Fibroblast of lung (primary cell): ENCODE results near the gene ZNF593OS. TPM values are rescaled to one million over a fixed set of nuclear protein-coding genes. Genes with fewer than 3 reads are reported as not detected.

ENCODE experiments used
- DNase-seq, 2 donors: peaks; one replicate each; pipeline versions ENCODE4 v3.0.0 to v3.0.0-alpha.2; 2010; ENCODE audit warnings: low read depth in 2 of 2
- H2AFZ ChIP-seq: 2 replicates; pipeline ENCODE4 v1.5.1; 2012; ENCODE audit warnings: low read length, control low read depth, inconsistent platforms
- H3K27ac ChIP-seq: 2 replicates; pipeline ENCODE4 v1.5.1; 2011; ENCODE audit warnings: low read length, control low read depth; ENCODE audit not compliant: insufficient read depth
- H3K27me3 ChIP-seq: 2 replicates; pipeline ENCODE4 v1.5.1; 2011; ENCODE audit warnings: mild to moderate bottlenecking, low read length; ENCODE audit not compliant: control insufficient read depth, insufficient read depth
- H3K36me3 ChIP-seq: 2 replicates; pipeline ENCODE4 v1.5.1; 2011; ENCODE audit warnings: low read length; ENCODE audit not compliant: control insufficient read depth, insufficient read depth
- H3K4me1 ChIP-seq: 2 replicates; pipeline ENCODE4 v1.5.1; 2011; ENCODE audit warnings: low read length; ENCODE audit not compliant: control insufficient read depth, insufficient read depth; ENCODE audit errors: extremely low read depth
- H3K4me2 ChIP-seq: 2 replicates; pipeline ENCODE4 v1.5.1; 2011; ENCODE audit warnings: low read length, control low read depth; ENCODE audit not compliant: insufficient read depth; ENCODE audit errors: extremely low read depth
- H3K4me3 ChIP-seq, 4 experiments: fragments of 200-600 bp in 1 of 4; sonication (generic) in 1 of 4; replicated peaks in 1 of 4; 2 replicates each; pipeline ENCODE4 v1.5.1; 2011 to 2016; ENCODE audit warnings: low read length in 4 of 4, low read depth in 3 of 4, mild to moderate bottlenecking in 3 of 4, control low read depth in 2 of 4, inconsistent platforms in 1 of 4, mixed read lengths in 1 of 4; ENCODE audit not compliant: insufficient read depth in 1 of 4; ENCODE audit errors: control extremely low read depth in 1 of 4
- H3K79me2 ChIP-seq: 2 replicates; pipeline ENCODE4 v1.5.1; 2012; ENCODE audit warnings: mild to moderate bottlenecking, low read length, inconsistent platforms; ENCODE audit not compliant: control insufficient read depth, insufficient read depth
- H3K9ac ChIP-seq: 2 replicates; pipeline ENCODE4 v1.5.1; 2011; ENCODE audit warnings: mild to moderate bottlenecking, low read length, control low read depth; ENCODE audit not compliant: insufficient read depth
- H3K9me3 ChIP-seq: 2 replicates; pipeline ENCODE4 v1.5.1; 2012; ENCODE audit warnings: low read depth, low read length; ENCODE audit not compliant: control insufficient read depth, insufficient read depth
- H4K20me1 ChIP-seq: 2 replicates; pipeline ENCODE4 v1.5.1; 2011; ENCODE audit warnings: low read length; ENCODE audit not compliant: control insufficient read depth, insufficient read depth; ENCODE audit errors: extremely low read depth
- CTCF ChIP-seq, 2 donors: IDR thresholded peaks in 1 of 2; conservative IDR thresholded peaks in 1 of 2; 1 replicate in 1 of 2; 2 replicates in 1 of 2; pipeline ENCODE4 v1.5.1; 2011 to 2012; ENCODE audit warnings: low read length in 2 of 2, control low read depth in 1 of 2, inconsistent platforms in 1 of 2, low read depth in 1 of 2, mild to moderate bottlenecking in 1 of 2
- EZH2 ChIP-seq: IDR thresholded peaks from 2 replicates; pipeline ENCODE4 v1.5.1; 2012; ENCODE audit warnings: low read length, control low read depth, mild to moderate bottlenecking; ENCODE audit errors: missing control alignments
- polyA plus RNA-seq, 2 donors: library from polyadenylated mRNA; depleted of rRNA in 1 of 2; stranded (reverse) in 1 of 2; unstranded in 1 of 2; fragments of >200 nt; gene quantifications; 2 replicates each; pipeline ENCODE4 v1.2.1, GENCODE V29; 2011 to 2012; ENCODE audit warnings: missing spikeins in 1 of 2
- total RNA-seq: library from RNA; depleted of rRNA; stranded (reverse); fragments of >200 nt; gene quantifications from 2 replicates; pipeline ENCODE4 v1.2.1, GENCODE V29; 2014

Gene ZNF593OS
- total and polyA plus RNA-seq, 2 donors (not counting 1 experiment from before 2014, with no cell fraction given): not detected

- Histone ChIP-seq H3K9me3 (no peaks in the 10 kb centered on the region), H3K79me2 (peaks cover under 1% of the 10 kb centered on the region), H4K20me1 (no peaks in the 10 kb centered on the region), H3K4me2 (no peak overlapping the region), H3K4me3 (no peak overlapping the region), H3K36me3 (no peaks in the 10 kb centered on the region), H3K27me3 (no peaks in the 10 kb centered on the region), H2AFZ (no peak overlapping the region), H3K9ac (no peak overlapping the region), H3K27ac (no peak overlapping the region), H3K4me1 (peaks cover 2% of the 10 kb centered on the region)
- no peak for TF ChIP-seq CTCF (conservative IDR thresholded peaks at IDR 0.05 in 1 of 2, IDR thresholded peaks at IDR 0.05 in 1 of 2; ENCODE audit: low read depth in 1 of 2, low read length in 2 of 2)
- no peak for TF ChIP-seq EZH2
- DNase-seq: peak in 1 of 2 donors; percentile 11
These were observed 6.5 kb downstream of the ZNF593OS start for GRCh38 chr1:26164861-26165842.

- H3K79me2 ChIP-seq: no peaks in the 10 kb centered on the region
- peak overlapping the region in 3 of 4 experiments; percentile 8 to 36 (median 19) for H3K4me3 ChIP-seq
- H3K9me3 ChIP-seq: no peaks in the 10 kb centered on the region
- no peak overlapping the region for H3K27ac ChIP-seq
- no peaks in the 10 kb centered on the region for H3K36me3 ChIP-seq
- H3K9ac ChIP-seq: no peak overlapping the region
- H3K4me1 ChIP-seq: peaks cover 2% of the 10 kb centered on the region
- no peaks in the 10 kb centered on the region for H3K27me3 ChIP-seq
- H4K20me1 ChIP-seq: no peaks in the 10 kb centered on the region
- peak overlapping the region; percentile 58 for H3K4me2 ChIP-seq
- DNase-seq: no peak
- no peak overlapping the region for H2AFZ ChIP-seq
- TF ChIP-seq CTCF (conservative IDR thresholded peaks at IDR 0.05 in 1 of 2, IDR thresholded peaks at IDR 0.05 in 1 of 2; ENCODE audit: low read depth in 1 of 2, low read length in 2 of 2) (peak; percentile 24), EZH2 (peak; percentile 20)
These were observed 7.4 kb downstream of the ZNF593OS start for GRCh38 chr1:26164036-26164860.

- TF ChIP-seq CTCF (conservative IDR thresholded peaks at IDR 0.05 in 1 of 2, IDR thresholded peaks at IDR 0.05 in 1 of 2; ENCODE audit: low read depth in 1 of 2, low read length in 2 of 2) (no peak), EZH2 (no peak)
- Histone ChIP-seq H3K4me1 (peaks cover 2% of the 10 kb centered on the region), H2AFZ (no peak overlapping the region), H3K36me3 (no peaks in the 10 kb centered on the region), H3K9me3 (no peaks in the 10 kb centered on the region), H4K20me1 (no peaks in the 10 kb centered on the region), H3K27ac (no peak overlapping the region), H3K27me3 (no peaks in the 10 kb centered on the region), H3K4me3 (peak overlapping the region in 1 of 4 experiments; percentile 36), H3K79me2 (no peaks in the 10 kb centered on the region), H3K9ac (no peak overlapping the region), H3K4me2 (peak overlapping the region; percentile 58)
- no peak for DNase-seq
These were observed 8.0 kb downstream of the ZNF593OS start for GRCh38 chr1:26163684-26164035.
